Dendritic cell treated with granulocyte-macrophage colony-stimulating factor and Interleukin-4, amounts not matched to agents 40 ng/mL and 50 ng/mL, for 4 days (primary cell): ENCODE data around the gene TRDN.
"Not testable (repeated sequence)": the region's sequence is repeated elsewhere in the genome, so short reads cannot be mapped to it uniquely, and the experiment has no call there.

ENCODE experiments used
- H3K27ac Mint-ChIP-seq: one replicate; pipeline ENCODE4 v1.8.0; 2022; ENCODE audit warnings: mild to moderate bottlenecking, mixed read lengths
- H3K27me3 Mint-ChIP-seq: one replicate; pipeline ENCODE4 v1.8.0; 2022; ENCODE audit warnings: mild to moderate bottlenecking, mixed read lengths
- H3K36me3 Mint-ChIP-seq: one replicate; pipeline ENCODE4 v1.8.0; 2022; ENCODE audit warnings: low read depth, mixed read lengths
- H3K4me1 Mint-ChIP-seq: one replicate; pipeline ENCODE4 v1.8.0; 2022; ENCODE audit warnings: low read depth, mixed read lengths
- H3K4me3 Mint-ChIP-seq: one replicate; pipeline ENCODE4 v1.8.0; 2022; ENCODE audit warnings: mild to moderate bottlenecking, moderate library complexity, mixed read lengths
- H3K9me3 Mint-ChIP-seq: one replicate; pipeline ENCODE4 v1.8.0; 2022; ENCODE audit warnings: mixed read lengths
- intact Hi-C: fragments of 100-400 bp; cut with micrococcal nuclease; formaldehyde crosslinking; loops from one replicate; pipeline ENCODE4 v1.15.0; 2022

Gene TRDN

DNA sequence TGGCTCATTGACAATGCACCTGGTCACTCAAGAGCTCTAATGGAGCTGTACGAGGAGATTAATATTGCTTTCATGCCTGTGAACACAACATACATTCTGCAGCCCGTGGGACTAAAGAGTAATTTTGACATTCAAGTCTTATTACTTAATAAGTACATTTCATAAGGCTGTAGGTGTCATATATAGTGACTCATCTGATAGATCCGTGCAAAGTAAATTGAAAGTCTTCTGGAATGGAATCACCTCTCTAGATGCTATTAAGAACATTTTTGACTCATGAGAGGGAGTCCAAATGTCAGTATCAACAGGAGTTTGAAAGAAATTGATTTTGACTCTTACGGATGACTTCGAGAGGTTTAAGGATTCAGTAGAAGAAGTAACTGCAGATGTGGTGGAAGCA lies 372.8 kb downstream of the TRDN start:
- Mint-ChIP-seq H3K9me3 (no peaks in the 10 kb centered on the region), H3K27ac (no peak overlapping the region), H3K27me3 (no peaks in the 10 kb centered on the region), H3K4me1 (no peaks in the 10 kb centered on the region), H3K36me3 (no peaks in the 10 kb centered on the region), H3K4me3 (no peak overlapping the region)
- intact Hi-C loops, result no loop called here

DNA sequence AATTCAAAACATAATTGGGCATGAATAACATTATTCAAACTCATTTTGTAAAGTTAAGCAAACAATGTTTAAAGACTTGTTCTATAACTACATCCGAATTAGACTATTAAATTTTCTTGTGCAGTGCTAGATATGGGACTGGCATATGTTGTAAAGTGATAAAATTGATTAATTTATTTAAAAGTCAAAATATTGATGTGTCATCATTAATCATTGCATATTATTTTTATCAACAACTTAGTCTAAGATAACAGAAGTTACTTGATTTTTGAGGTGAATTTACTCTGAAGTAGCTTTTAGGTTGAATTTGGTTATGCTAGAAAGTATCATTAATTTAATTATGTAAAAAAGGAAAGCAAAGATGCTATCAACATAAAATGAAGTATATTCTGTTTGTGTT lies 396.1 kb downstream of the TRDN start:
- Mint-ChIP-seq H3K27ac (no peak overlapping the region), H3K27me3 (no peaks in the 10 kb centered on the region), H3K9me3 (peaks cover 32% of the 10 kb centered on the region), H3K36me3 (no peaks in the 10 kb centered on the region), H3K4me1 (no peaks in the 10 kb centered on the region), H3K4me3 (no peak overlapping the region)
- intact Hi-C loops, result no loop called here

DNA sequence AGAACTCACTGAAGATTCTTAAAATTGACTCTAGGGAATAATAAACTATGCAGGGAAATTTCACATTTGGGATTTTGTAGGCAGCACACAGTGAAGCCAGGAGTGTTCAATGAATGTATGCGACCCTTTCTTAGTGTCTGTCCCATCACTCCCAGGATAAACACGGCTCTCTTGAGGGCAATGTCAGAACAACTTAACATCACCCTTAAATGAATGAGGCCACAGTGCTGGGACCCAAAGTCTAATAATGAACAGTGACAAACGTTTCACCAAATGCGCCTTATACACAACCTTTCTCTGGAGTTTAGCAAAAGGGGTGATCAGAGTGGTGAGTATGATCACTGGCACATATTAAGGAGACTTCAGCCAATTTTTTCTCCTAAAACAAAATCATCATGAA lies 403.4 kb downstream of the TRDN start:
- no peaks in the 10 kb centered on the region for H3K4me1 Mint-ChIP-seq
- no peaks in the 10 kb centered on the region for H3K36me3 Mint-ChIP-seq
- H3K9me3 Mint-ChIP-seq, result no peaks in the 10 kb centered on the region
- H3K27me3 Mint-ChIP-seq, result no peaks in the 10 kb centered on the region
- no peak overlapping the region for H3K4me3 Mint-ChIP-seq
- intact Hi-C loops, result no loop called here
- H3K27ac Mint-ChIP-seq, result no peak overlapping the region

DNA sequence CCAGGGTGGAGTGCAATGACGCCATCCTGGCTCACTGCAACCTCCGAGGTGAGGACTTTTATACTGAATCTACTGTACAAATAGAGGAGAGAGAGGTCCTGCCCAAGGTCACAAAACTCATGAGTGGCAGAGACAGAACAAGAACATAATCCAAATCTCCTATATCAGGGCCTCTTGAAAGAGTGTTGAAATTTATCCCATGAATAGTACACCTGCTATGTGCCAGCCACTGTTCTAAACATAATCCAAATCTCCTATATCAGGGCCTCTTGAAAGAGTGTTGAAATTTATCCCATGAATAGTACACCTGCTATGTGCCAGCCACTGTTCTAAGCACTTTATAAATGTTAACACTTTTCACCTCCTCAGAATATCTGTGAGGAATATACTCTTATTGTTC lies 409.0 kb downstream of the TRDN start:
- H3K9me3 Mint-ChIP-seq, H3K27ac Mint-ChIP-seq, H3K27me3 Mint-ChIP-seq, H3K4me3 Mint-ChIP-seq, H3K4me1 Mint-ChIP-seq, H3K36me3 Mint-ChIP-seq, intact Hi-C loops: not testable (repeated sequence)

DNA sequence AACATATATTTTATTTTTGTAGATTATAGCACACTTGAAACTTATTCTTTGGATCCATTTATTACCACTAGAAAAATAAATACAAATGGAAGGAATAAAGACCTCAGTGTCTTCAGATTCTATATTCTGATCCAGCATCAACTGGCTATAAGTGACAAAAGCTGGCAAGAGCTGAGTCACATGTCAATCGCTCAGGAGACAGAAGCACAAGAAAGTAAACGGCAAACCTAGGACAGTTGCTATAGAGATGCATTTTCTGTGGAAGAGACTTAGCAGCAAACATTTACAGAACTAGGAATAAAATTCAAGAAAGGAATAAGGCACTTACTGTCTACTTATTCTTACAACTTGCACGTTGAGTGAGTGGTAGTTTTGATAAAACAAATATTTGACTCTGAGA lies 410.4 kb downstream of the TRDN start:
- intact Hi-C loops, result no loop called here
- no peak overlapping the region for H3K4me3 Mint-ChIP-seq
- no peaks in the 10 kb centered on the region for H3K4me1 Mint-ChIP-seq
- H3K9me3 Mint-ChIP-seq, result no peaks in the 10 kb centered on the region
- no peaks in the 10 kb centered on the region for H3K27me3 Mint-ChIP-seq
- no peak overlapping the region for H3K27ac Mint-ChIP-seq
- no peaks in the 10 kb centered on the region for H3K36me3 Mint-ChIP-seq

DNA sequence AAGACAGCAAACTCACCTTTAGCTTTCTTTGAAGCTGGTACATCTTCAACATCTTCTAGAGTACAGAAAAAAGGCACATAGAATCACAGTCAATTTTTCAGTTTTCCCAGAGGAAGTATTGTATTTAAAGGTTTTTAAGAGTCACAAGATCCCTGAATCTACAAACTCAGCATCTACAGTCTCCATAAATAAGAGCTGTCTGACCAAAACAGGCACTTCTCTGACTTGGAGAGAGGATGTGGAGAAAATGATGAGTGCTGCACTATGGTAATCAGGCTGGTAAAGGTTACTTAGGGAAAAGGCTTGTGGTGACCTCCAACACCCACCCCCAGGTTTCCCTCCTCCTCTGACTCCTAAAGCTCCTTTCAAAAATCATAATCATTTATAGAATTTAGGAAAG lies 412.7 kb downstream of the TRDN start:
- Mint-ChIP-seq H3K27me3 (no peaks in the 10 kb centered on the region), H3K9me3 (no peaks in the 10 kb centered on the region), H3K36me3 (no peaks in the 10 kb centered on the region), H3K27ac (no peak overlapping the region), H3K4me3 (no peak overlapping the region), H3K4me1 (no peaks in the 10 kb centered on the region)
- intact Hi-C loops, result no loop called here

DNA sequence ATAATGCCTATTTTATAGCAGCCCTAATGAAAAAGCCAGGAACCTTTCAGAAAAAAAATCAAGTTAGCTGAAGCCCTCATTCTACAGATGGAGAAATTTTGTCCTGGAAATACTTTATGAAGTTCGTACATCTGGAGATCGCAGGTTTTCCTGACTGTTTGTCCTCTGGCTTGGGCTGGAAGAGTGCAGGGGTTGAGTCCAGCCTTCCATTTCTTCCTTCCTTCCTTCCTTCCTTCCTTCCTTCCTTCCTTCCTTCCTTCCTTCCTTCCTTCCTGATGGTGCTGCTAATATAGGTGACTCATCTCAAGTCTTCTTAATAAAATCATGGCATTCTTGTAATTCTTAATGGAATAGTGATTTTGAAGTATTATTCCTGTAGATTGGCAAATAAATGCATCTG lies 413.3 kb downstream of the TRDN start:
- Mint-ChIP-seq H3K4me1 (no peaks in the 10 kb centered on the region), H3K27ac (no peak overlapping the region), H3K4me3 (no peak overlapping the region), H3K36me3 (no peaks in the 10 kb centered on the region), H3K9me3 (no peaks in the 10 kb centered on the region), H3K27me3 (no peaks in the 10 kb centered on the region)
- intact Hi-C loops, result no loop called here

DNA sequence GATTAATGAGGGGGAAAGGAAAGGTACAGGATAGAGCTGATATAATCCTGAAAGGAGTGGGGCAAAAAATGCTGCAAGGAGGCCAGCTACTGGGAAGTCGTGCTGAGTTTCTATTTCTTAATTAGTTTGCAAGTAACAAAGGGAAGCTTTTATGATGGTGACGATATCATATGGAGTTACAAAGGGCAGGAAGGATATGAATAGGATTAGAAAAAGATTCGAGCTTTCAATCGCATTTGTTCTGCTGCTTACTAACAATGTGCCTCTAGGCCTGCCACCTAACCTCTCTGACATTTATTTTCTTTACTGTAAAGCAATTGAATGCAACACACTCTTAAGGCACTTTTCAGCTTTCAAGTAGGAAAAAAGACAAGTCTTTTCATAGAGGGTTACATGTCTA lies 421.5 kb downstream of the TRDN start:
- H3K4me1 Mint-ChIP-seq, result no peaks in the 10 kb centered on the region

DNA sequence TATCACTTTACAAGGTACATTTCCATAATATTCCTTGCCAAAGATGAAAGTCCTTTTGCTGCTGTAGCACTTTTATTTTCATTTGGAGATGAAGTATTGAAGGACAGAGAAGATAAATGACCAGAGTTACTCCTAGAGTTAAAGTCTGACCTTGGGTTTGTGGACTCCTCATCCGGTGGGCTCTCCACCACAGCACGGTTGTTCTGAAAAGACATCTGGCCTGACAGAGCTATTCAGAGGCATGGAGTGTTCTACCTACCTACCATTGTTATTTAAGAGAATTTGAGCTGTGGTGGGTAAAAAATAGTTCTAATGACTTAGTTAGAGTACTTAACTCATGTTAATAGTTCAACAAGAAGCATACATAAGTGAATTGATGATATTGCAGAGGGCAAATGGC lies 422.3 kb downstream of the TRDN start:
- Mint-ChIP-seq H3K4me1 (no peaks in the 10 kb centered on the region), H3K9me3 (no peaks in the 10 kb centered on the region), H3K36me3 (no peaks in the 10 kb centered on the region), H3K27me3 (no peaks in the 10 kb centered on the region), H3K27ac (no peak overlapping the region), H3K4me3 (no peak overlapping the region)
- intact Hi-C loops, result no loop called here

More for the DNA sequence above, 421.5 kb downstream of the TRDN start:
- no peaks in the 10 kb centered on the region for H3K9me3 Mint-ChIP-seq
- intact Hi-C loops, result no loop called here
- no peaks in the 10 kb centered on the region for H3K36me3 Mint-ChIP-seq
- H3K4me3 Mint-ChIP-seq, result no peak overlapping the region
- no peaks in the 10 kb centered on the region for H3K27me3 Mint-ChIP-seq
- no peak overlapping the region for H3K27ac Mint-ChIP-seq

DNA sequence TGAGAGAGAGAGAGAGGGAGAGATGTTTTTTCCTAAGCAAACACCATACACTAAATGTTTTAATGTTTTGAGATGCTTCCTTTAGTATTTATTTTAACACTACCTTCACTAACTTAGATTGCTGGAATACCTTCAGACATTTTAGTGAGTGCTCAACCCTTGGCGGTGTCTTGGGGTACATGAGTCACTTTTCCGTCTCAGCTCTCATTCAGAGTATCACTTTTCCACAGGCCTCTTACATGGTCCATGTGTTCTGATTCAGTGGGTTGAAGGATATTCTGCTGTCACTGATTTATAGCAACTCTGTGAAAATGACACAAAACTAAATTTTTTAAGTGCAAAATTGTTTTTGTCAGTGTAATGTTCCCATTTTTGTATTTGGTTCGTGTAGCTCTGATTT lies 422.8 kb downstream of the TRDN start:
- H3K4me1 Mint-ChIP-seq, result no peaks in the 10 kb centered on the region
- H3K36me3 Mint-ChIP-seq, result no peaks in the 10 kb centered on the region
- no peaks in the 10 kb centered on the region for H3K9me3 Mint-ChIP-seq
- no peak overlapping the region for H3K27ac Mint-ChIP-seq
- intact Hi-C loops, result no loop called here
- H3K27me3 Mint-ChIP-seq, result no peaks in the 10 kb centered on the region
- no peak overlapping the region for H3K4me3 Mint-ChIP-seq

DNA sequence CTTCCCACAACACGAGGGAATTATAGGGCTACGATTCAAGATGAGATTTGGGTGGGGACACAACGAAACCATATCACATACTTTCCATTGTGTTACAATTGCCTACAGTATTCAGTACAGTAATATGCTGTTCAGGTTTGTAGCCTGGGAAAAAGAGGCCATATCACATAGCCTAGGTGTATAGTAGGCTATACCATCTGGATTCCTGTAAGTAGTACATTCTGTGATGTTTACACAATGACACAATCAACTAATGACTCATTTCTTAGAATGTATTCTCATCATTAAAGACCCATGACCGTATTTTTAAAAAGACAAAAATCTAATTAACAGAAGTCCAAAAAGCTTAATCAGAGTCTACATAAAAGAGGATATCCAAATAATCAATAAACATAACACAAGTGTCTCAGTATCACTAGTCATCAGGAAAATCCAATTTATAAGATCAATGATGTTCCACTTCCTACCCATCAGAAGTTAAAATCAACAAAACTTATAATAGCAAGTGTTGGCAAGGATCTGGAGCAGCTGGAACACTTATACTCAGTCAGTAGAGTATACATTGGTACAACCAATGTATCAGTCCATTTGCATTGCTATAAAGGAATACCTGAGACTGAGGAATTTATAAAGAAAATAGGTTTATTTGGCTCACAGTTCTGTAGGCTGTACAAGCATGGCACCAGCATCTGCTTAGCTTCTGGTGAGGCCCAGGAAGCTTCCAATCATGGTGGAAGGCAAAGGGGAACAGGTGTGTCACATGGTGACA lies 424.8 kb downstream of the TRDN start:
- Mint-ChIP-seq H3K27ac (no peak overlapping the region), H3K4me3 (no peak overlapping the region), H3K36me3 (no peaks in the 10 kb centered on the region), H3K27me3 (no peaks in the 10 kb centered on the region), H3K4me1 (no peaks in the 10 kb centered on the region), H3K9me3 (no peaks in the 10 kb centered on the region)
- intact Hi-C loops, result no loop called here

DNA sequence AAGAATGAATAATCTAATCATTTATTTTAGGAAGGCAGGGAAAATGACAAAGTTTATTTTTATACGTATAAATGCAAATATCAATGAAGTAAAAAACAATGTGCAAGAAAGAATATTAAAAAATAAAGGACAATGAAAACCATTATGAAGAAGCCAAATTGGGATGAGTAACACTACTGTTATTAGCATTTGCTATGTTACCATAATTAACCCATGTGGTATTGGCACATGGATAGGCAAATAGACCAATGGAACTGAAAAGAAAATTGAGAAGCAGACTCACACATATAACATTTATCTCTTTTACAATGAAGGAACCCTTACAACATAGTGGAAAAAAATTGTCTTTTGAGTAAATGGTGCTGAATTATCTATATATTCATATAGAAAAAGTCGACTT lies 426.1 kb downstream of the TRDN start:
- H3K9me3 Mint-ChIP-seq, result no peaks in the 10 kb centered on the region
- intact Hi-C loops, result no loop called here
- H3K36me3 Mint-ChIP-seq, result no peaks in the 10 kb centered on the region
- no peak overlapping the region for H3K27ac Mint-ChIP-seq
- H3K4me1 Mint-ChIP-seq, result no peaks in the 10 kb centered on the region
- H3K27me3 Mint-ChIP-seq, result no peaks in the 10 kb centered on the region
- H3K4me3 Mint-ChIP-seq, result no peak overlapping the region

DNA sequence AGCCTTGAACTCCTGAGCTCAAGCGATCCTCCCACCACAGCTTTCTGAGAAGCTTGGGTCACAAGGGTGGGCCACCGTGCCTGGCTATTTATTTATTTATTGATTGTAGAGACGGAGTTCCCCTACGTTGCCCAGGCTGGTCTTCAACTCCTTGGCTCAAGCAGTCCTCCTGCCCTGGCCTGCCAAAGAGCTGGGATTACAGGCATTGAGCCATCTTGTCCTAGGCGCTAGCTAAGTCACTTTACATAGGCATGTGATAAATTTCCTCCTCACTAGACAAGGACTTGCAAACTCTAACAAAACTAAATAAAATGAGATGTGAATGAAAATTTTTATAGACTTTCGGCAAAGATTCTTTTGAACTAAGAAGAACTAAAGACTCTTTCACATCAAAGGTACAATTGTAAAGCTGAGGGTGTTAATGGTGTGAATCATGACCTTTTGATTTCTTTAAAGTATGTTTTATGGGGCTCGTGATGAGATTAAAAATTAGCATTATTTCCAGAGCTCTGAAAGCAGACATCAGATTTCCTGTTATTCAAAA lies 428.7 kb downstream of the TRDN start:
- no peaks in the 10 kb centered on the region for H3K27me3 Mint-ChIP-seq
- H3K27ac Mint-ChIP-seq, result no peak overlapping the region
- intact Hi-C loops, result no loop called here
- H3K36me3 Mint-ChIP-seq, result no peaks in the 10 kb centered on the region
- no peak overlapping the region for H3K4me3 Mint-ChIP-seq
- peaks cover 3% of the 10 kb centered on the region for H3K9me3 Mint-ChIP-seq
- H3K4me1 Mint-ChIP-seq, result no peaks in the 10 kb centered on the region

DNA sequence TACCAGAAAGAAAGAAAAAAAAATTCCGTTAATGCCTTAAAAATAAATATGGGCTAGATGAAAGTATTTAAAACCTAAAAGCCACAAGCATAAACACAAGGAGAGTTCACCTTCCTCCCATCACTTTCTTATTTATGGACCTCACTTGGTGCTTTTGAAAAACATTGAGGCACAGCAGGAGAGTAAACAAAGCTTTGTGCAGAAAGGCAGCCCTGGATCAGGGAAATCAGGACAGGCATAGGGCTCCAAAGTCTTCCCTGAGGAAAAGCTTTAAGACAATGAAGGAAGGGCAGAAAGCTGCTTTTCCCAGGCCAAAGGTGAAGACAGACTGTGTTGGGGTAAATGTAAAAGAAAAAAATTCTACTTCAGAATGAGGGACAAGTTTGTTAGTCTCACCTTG lies 432.8 kb downstream of the TRDN start:
- Mint-ChIP-seq H3K36me3 (no peaks in the 10 kb centered on the region), H3K9me3 (peaks cover 31% of the 10 kb centered on the region), H3K4me1 (no peaks in the 10 kb centered on the region), H3K4me3 (no peak overlapping the region), H3K27me3 (no peaks in the 10 kb centered on the region), H3K27ac (no peak overlapping the region)
- intact Hi-C loops, result no loop called here

DNA sequence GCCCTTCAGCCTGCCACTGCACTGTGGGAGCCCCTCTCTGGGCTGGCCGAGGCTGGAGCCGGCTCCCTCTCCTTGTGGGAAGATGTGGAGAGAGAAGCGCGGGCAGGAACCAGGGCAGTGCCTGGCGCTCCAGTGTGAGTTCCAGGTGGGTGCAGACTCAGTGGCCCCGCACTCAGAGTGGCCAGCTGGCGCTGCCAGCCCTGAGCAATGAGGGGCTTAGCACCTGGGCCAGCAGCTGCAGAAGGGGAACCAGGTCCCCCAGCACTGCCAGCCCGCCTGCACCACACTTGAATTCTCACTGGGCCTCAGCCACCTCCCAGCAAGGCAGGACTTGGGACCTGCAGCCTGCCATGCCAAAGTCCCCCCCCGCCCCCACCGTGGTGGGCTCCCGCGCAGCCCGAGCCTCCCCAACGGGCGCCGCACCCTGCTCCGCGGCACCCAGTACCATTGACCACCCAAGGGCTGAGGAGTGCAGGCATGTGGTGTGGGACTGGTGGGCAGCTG lies 434.8 kb downstream of the TRDN start:
- peaks cover 35% of the 10 kb centered on the region for H3K9me3 Mint-ChIP-seq
- H3K27ac Mint-ChIP-seq, result no peak overlapping the region
- H3K4me1 Mint-ChIP-seq, result no peaks in the 10 kb centered on the region
- intact Hi-C loops, result no loop called here
- no peak overlapping the region for H3K4me3 Mint-ChIP-seq
- H3K27me3 Mint-ChIP-seq, result no peaks in the 10 kb centered on the region
- H3K36me3 Mint-ChIP-seq, result no peaks in the 10 kb centered on the region
